IPS-11a (cell line): Measurements from ENCODE around the gene RPL36.
"Not testable (repeated sequence)": the region's sequence is repeated elsewhere in the genome, so short reads cannot be mapped to it uniquely, and the experiment has no call there.

ENCODE experiments used
- H3K4me3 ChIP-seq: one replicate; pipeline ENCODE4 v1.5.1; 2013; ENCODE audit warnings: low read depth, low read length, control low read depth

RPL36 gene

GRCh38 chr19:5688262-5688881 lies 1.7 kb upstream of the RPL36 start:
- H3K4me3 ChIP-seq: not testable (repeated sequence)

- H3K4me3 ChIP-seq: peak overlapping the region; percentile 97
Measured at GRCh38 chr19:5690955-5691821, 1.1 kb downstream of the RPL36 start.

GRCh38 chr19:5691822-5692722 lies 2.0 kb downstream of the RPL36 start:
- no peak overlapping the region for H3K4me3 ChIP-seq

GRCh38 chr19:5692723-5693194 lies 2.7 kb downstream of the RPL36 start:
- H3K4me3 ChIP-seq: no peak overlapping the region

GRCh38 chr19:5693195-5694166 lies 3.4 kb downstream of the RPL36 start:
- H3K4me3 ChIP-seq: no peak overlapping the region

GRCh38 chr19:5694167-5694955 lies 4.3 kb downstream of the RPL36 start:
- no peak overlapping the region for H3K4me3 ChIP-seq

- no peak overlapping the region for H3K4me3 ChIP-seq
Measured at GRCh38 chr19:5694956-5695648, 5.0 kb downstream of the RPL36 start.

- H3K4me3 ChIP-seq: no peak overlapping the region
Measured at GRCh38 chr19:5695649-5696195, 5.6 kb downstream of the RPL36 start.

GRCh38 chr19:5696196-5697021 lies 6.3 kb downstream of the RPL36 start:
- no peak overlapping the region for H3K4me3 ChIP-seq

GRCh38 chr19:5697022-5697889 lies 7.2 kb downstream of the RPL36 start:
- H3K4me3 ChIP-seq: no peak overlapping the region

GRCh38 chr19:5697890-5698634 lies 8.0 kb downstream of the RPL36 start:
- H3K4me3 ChIP-seq: no peak overlapping the region

GRCh38 chr19:5698635-5699422 lies 8.7 kb downstream of the RPL36 start:
- no peak overlapping the region for H3K4me3 ChIP-seq

GRCh38 chr19:5700455-5701092 lies 10.5 kb downstream of the RPL36 start:
- H3K4me3 ChIP-seq: no peak overlapping the region

- H3K4me3 ChIP-seq: not testable (repeated sequence)
Measured at GRCh38 chr19:5702053-5702410, 11.9 kb downstream of the RPL36 start.
